Measurements from ENCODE around the gene OLR1. TPM values are rescaled to one million over a fixed set of nuclear protein-coding genes. Genes with fewer than 3 reads are reported as not detected.

OLR1 gene
- total RNA-seq, 2 donors from 2014 or later, result 0.20 to 0.77 TPM

- TF ChIP-seq, protein P1, sequence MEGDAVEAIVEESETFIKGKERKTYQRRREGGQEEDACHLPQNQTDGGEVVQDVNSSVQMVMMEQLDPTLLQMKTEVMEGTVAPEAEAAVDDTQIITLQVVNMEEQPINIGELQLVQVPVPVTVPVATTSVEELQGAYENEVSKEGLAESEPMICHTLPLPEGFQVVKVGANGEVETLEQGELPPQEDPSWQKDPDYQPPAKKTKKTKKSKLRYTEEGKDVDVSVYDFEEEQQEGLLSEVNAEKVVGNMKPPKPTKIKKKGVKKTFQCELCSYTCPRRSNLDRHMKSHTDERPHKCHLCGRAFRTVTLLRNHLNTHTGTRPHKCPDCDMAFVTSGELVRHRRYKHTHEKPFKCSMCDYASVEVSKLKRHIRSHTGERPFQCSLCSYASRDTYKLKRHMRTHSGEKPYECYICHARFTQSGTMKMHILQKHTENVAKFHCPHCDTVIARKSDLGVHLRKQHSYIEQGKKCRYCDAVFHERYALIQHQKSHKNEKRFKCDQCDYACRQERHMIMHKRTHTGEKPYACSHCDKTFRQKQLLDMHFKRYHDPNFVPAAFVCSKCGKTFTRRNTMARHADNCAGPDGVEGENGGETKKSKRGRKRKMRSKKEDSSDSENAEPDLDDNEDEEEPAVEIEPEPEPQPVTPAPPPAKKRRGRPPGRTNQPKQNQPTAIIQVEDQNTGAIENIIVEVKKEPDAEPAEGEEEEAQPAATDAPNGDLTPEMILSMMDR (IDR thresholded peaks at IDR 0.05), result no peak
- Histone ChIP-seq H3K36me3 (no peaks in the 10 kb centered on the region), H3K4me3 (no peak overlapping the region), H3K9me3 (no peaks in the 10 kb centered on the region), H3K9ac (ENCODE audit: low read depth in 2 of 2, low read length in 2 of 2) (no peak overlapping the region), H3K4me1 (no peaks in the 10 kb centered on the region), H3K27ac (no peak overlapping the region), H3K27me3 (no peaks in the 10 kb centered on the region)
- intact Hi-C loops (cut with DNase I), result loop anchor here (10.0 kb wide), 1 partner anchor 398 kb away; no protein-coding TSS in a partner anchor
- DNase-seq, result no peak
These were observed 28.8 kb downstream of the OLR1 start for GRCh38 chr12:10142976-10143589.

DNA sequence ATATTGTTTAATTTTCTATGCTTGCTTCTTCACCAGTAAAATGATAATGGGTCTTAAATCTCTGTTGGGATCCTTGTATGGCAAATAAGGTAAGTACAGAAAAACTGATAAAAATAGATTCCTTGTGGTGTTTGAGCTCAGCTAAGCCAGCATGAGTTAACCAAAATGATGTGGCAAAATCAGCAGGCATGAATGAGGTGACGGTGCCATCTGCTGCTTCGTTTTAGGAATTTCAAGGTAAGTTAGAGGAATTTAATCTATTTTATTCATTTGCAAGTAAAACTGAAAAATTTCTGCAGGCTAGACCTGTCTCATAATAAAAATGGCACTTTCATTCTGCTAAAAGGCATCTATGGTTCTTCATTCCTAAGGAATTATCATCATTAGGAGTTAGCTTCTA is 31.9 kb downstream of the OLR1 start:
- Histone ChIP-seq H3K4me1 (no peaks in the 10 kb centered on the region), H3K9me3 (no peaks in the 10 kb centered on the region), H3K27me3 (no peaks in the 10 kb centered on the region), H3K36me3 (no peaks in the 10 kb centered on the region), H3K27ac (no peak overlapping the region), H3K4me3 (no peak overlapping the region), H3K9ac (ENCODE audit: low read depth in 2 of 2, low read length in 2 of 2) (no peak overlapping the region)
- peak; percentile 22 for DNase-seq
- intact Hi-C loops (cut with DNase I), result loop anchor here (10.0 kb wide), 1 partner anchor 395 kb away; no protein-coding TSS in a partner anchor
- TF ChIP-seq, protein P1 (IDR thresholded peaks at IDR 0.05), result peak; percentile 34

DNA sequence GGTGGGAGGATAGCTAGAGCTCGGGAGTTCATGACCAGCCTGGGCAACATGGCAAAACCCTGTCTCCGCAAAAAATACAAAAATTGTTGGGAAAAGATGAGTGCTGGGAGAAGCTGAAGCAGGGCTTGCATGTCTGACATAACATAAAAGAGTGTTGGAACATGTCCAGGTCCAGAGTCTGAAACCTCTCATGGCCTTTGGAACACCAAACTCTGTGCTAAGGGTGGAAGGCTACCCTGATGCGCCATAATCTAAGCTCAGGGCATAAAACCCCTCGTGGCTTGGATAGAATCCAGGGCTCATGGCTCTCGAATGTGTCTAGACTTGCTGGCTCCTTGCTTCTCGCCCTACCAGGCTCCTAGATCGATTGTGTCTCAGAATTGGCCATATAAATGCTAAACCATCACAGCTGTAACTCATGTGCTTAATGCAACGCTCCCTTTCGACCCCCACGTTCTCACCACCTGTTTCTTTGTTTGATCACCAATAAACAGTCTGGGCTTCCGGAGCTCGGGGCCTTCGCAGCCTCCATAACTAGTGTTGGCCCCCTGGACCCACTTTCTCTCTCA is 35.2 kb downstream of the OLR1 start:
- H3K27me3 ChIP-seq, result no peaks in the 10 kb centered on the region
- no peak for DNase-seq
- no peaks in the 10 kb centered on the region for H3K9me3 ChIP-seq
- intact Hi-C loops (cut with DNase I), result loop anchor here (2.0 kb wide), 1 partner anchor 102 kb away; no protein-coding TSS in a partner anchor
- H3K4me1 ChIP-seq, result no peaks in the 10 kb centered on the region
- TF ChIP-seq, protein P1 (IDR thresholded peaks at IDR 0.05), result no peak
- H3K27ac ChIP-seq, result no peak overlapping the region
- no peak overlapping the region for H3K4me3 ChIP-seq
- no peaks in the 10 kb centered on the region for H3K36me3 ChIP-seq
- H3K9ac ChIP-seq (ENCODE audit: low read depth in 2 of 2, low read length in 2 of 2), result no peak overlapping the region

DNA sequence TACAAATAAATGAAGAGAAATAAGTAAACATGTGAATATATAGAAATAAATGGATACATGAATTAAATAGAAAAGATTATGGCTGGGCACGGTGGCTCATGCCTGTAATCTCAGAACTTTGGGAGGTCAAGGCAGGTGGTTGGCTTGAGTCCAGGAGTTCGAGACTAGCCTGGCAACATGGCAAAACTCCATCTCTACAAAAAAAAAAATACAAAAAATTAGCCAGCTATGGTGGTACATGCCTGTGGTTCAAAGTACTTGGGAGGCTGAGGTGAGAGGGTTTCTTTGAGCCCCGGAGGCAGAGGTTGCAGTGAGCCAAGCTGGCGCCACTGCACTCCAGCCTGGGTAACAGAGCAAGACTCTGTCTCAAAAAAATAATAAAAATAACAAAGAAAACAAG is 36.8 kb downstream of the OLR1 start:
- no peak for DNase-seq
- intact Hi-C loops (cut with DNase I), result no loop called here
- TF ChIP-seq, protein P1 (IDR thresholded peaks at IDR 0.05), result no peak
- no peaks in the 10 kb centered on the region for H3K36me3 ChIP-seq
- H3K9ac ChIP-seq (ENCODE audit: low read depth in 2 of 2, low read length in 2 of 2), result no peak overlapping the region
- no peaks in the 10 kb centered on the region for H3K4me1 ChIP-seq
- no peak overlapping the region for H3K4me3 ChIP-seq
- no peak overlapping the region for H3K27ac ChIP-seq
- no peaks in the 10 kb centered on the region for H3K9me3 ChIP-seq
- no peaks in the 10 kb centered on the region for H3K27me3 ChIP-seq

- H3K27me3 ChIP-seq, result no peaks in the 10 kb centered on the region
- no peak overlapping the region for H3K9ac ChIP-seq (ENCODE audit: low read depth in 2 of 2, low read length in 2 of 2)
- intact Hi-C loops (cut with DNase I), result no loop called here
- TF ChIP-seq, protein P1 (IDR thresholded peaks at IDR 0.05), result no peak
- H3K4me3 ChIP-seq, result no peak overlapping the region
- no peak overlapping the region for H3K27ac ChIP-seq
- H3K9me3 ChIP-seq, result no peaks in the 10 kb centered on the region
- no peak for DNase-seq
- no peaks in the 10 kb centered on the region for H3K36me3 ChIP-seq
- H3K4me1 ChIP-seq, result no peaks in the 10 kb centered on the region
These were observed 39.0 kb downstream of the OLR1 start for GRCh38 chr12:10132850-10133370.
